Measurements from ENCODE around the gene SECISBP2L.

GRCh38 chr15:48955967-48956366, 90.3 kb downstream of the SECISBP2L start:
- TF ChIP-seq CTCF (IDR thresholded peaks at IDR 0.05; ENCODE audit: low read length), result no peak
- TF ChIP-seq EZH2phosphoT487 (IDR thresholded peaks at IDR 0.05; ENCODE audit: low read length), result no peak
